Inflammatory macrophage (primary cell): ENCODE data around the gene NXPH3.

Experiments
- DNase-seq, 2 donors: peaks; one replicate each; pipeline ENCODE4 v3.0.0-alpha.2; 2020 to 2022

The NXPH3 gene

GRCh38 chr17:49576088-49576916 lies 631 bp downstream of the NXPH3 start:
- DNase-seq: no peak

GRCh38 chr17:49576917-49577649 lies 1.4 kb downstream of the NXPH3 start:
- no peak for DNase-seq

DNA sequence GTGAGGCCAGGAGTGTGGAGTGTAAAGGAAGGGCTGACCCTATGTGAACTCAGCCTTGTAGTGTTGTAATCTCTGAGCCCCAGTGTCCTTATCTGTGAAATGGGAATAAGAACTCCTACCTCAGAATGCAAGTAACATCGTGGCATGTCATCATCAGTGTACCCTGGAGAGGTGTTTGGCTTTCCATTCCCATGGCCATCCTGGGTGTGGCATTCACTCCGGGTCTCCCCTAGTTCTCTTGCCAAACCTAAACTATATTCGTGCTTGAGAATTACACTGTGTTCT lies 1.9 kb downstream of the NXPH3 start:
- no peak for DNase-seq

- no peak for DNase-seq
Measured at GRCh38 chr17:49577963-49578362, 2.3 kb downstream of the NXPH3 start.

DNA sequence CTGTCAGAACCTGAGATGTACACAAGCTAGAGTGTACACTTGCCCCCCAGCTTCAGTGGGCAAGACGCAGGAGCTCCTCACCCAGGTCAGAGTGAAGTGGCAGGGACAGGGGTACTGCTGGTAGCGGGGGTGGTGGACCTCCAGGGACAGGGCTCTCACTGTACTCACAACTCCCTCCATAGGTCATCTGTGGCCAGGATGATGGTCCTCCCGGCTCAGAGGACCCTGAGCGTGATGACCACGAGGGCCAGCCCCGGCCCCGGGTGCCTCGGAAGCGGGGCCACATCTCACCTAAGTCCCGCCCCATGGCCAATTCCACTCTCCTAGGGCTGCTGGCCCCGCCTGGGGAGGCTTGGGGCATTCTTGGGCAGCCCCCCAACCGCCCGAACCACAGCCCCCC lies 2.7 kb downstream of the NXPH3 start:
- DNase-seq: no peak

- DNase-seq: no peak
Measured at GRCh38 chr17:49578952-49579500, 3.4 kb downstream of the NXPH3 start.

- no peak for DNase-seq
Measured at GRCh38 chr17:49579522-49579921, 3.9 kb downstream of the NXPH3 start.

DNA sequence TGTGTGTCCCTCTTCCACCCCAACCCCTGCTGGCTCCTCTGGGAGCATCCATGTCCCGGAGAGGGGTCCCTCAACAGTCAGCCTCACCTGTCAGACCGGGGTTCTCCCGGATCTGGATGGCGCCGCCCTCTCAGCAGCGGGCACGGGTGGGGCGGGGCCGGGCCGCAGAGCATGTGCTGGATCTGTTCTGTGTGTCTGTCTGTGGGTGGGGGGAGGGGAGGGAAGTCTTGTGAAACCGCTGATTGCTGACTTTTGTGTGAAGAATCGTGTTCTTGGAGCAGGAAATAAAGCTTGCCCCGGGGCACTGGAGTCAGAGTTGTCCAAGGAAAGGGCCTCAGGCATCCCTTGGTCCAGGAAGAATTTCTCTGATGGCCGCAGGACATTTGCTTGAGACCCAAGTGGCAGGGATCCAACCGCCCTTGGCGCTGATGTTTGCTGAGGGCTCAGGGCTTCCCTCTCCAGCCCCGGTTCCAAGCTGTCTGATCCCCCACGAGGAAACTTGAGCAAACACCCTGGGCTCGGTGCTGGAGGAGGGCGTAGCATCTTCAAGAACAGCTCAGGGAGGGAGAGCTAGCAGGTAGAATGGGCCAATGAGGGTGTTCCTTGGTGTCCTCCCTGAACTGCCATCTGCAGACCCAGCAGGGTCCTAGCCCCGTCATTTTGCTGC lies 4.5 kb downstream of the NXPH3 start:
- no peak for DNase-seq

DNA sequence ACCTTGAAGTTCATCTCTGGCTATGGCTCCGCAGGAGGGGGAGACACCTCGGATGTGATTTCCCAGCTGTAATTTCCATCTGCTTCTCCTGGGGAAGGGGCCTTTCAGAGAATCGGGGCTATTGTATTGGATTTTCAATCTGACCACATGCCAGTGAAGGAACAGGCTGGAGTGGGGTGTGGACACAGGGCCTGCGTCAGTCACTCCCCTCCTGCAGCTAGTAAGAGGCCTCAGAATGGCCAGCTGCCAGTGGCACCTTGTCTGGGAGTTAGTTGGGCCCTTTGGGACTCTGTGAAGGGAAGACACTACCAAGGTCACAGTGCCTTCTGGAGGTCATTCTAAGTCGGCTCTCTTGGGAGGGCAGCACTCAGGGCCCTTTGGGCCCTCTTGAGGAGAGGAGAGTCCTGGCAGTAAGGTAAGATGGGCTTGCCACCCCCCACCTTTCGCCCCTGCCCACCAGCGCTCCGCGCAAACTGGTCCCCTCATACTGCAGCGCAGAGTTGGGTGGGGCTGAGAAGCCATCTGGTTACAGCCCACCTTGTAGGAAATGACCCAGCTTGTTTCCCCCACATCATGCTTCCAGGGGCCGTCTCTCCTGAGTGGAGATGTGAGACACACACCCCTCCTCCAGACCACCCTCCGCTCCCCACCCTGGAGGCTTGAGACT lies 5.4 kb downstream of the NXPH3 start:
- DNase-seq: no peak

DNA sequence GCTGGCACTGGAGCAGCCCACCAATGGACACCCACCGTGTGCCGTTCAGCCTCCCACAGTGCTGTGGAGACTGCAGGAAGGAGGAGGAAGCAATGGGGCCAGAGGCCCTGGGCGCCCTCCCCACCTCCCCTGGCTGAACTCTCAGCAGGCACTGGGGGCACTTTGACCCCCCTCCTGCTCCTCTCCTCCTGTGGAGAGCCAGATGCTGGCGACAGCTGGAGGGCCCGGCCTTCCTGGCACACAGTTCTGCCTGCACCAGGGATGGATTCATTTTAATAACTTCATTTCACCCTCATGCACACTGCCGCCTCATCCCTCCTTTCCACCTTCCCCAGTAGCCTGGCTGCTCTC lies 6.0 kb downstream of the NXPH3 start:
- DNase-seq: no peak

GRCh38 chr17:49582055-49582722 lies 6.5 kb downstream of the NXPH3 start:
- DNase-seq: no peak

- no peak for DNase-seq
Measured at GRCh38 chr17:49582789-49583188, 7.1 kb downstream of the NXPH3 start.

GRCh38 chr17:49583226-49583625 lies 7.6 kb downstream of the NXPH3 start:
- DNase-seq: no peak

GRCh38 chr17:49583889-49584288 lies 8.2 kb downstream of the NXPH3 start:
- no peak for DNase-seq

DNA sequence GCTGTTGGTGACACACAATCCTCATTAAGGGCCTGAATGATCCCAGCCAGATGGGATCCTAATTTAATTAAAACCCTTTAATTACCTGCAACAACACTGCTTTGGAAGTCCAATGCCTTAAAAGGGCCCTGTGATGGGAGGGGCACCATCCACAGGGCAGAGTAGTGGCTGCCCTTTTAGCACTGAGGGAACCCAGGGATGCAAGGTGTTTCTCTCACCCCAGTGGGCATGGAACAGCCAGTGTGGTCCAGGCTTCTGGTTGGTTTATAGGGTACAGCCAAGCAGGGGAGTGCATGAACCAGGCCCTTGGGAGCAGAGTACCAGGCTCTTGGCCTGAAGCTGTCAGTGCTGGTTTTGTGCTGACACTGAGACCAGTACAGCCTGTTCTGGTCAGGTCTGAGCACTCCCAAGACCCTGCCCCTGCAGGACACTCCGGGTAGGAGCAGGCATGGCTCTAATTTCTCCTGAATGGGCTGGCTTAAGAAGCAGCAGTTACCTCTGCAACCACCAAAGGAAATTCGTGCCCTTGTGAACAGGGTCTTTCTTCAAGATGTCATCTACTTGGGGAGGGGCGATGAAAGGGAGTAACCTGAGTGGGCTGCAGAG lies 9.9 kb downstream of the NXPH3 start:
- no peak for DNase-seq

GRCh38 chr17:49587366-49588073 lies 11.8 kb downstream of the NXPH3 start:
- no peak for DNase-seq

- no peak for DNase-seq
Measured at GRCh38 chr17:49588312-49588711, 12.6 kb downstream of the NXPH3 start.

GRCh38 chr17:49588726-49589576 lies 13.3 kb downstream of the NXPH3 start:
- no peak for DNase-seq

- no peak for DNase-seq
Measured at GRCh38 chr17:49589577-49589927, 13.9 kb downstream of the NXPH3 start.

DNA sequence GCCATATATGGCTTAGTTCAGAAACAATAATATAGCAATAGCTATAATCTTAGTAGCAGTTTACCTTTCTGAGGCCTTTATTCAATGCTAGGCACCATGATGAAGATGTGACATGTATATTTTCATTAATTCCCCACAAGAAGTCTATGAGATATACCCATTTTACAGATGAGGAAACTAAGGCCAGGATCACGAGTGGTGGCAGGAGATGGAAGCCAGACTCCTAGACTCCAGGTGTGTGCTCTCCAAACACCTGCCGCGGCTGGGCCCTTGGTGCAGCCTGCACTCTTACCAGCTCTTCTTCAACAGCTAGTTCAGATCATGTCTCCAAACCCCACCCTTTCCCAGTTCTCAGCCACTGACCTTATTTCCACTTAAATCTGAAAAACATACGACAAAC lies 15.2 kb downstream of the NXPH3 start:
- DNase-seq: no peak

- no peak for DNase-seq
Measured at GRCh38 chr17:49592263-49592662, 16.6 kb downstream of the NXPH3 start.
